Neural cell (in vitro differentiated cells): ENCODE data around the gene NKX1-2.

Experiments used
- EP300 ChIP-seq: fragments of 450-650 bp; conservative IDR thresholded peaks from 2 replicates; pipeline ENCODE4 v1.6.1; 2014; ENCODE audit warnings: antibody characterized with exemption, mild to moderate bottlenecking, moderate library complexity; ENCODE audit not compliant: poor library complexity, severe bottlenecking
- EZH2 ChIP-seq: fragments of 200-600, 300-800 bp; shearing (Covaris generic), sonication (generic); IDR thresholded peaks from 2 replicates; pipeline ENCODE4 v1.6.1; 2014; ENCODE audit warnings: antibody characterized with exemption, low read length, borderline replicate concordance, mild to moderate bottlenecking; ENCODE audit not compliant: insufficient read depth, poor library complexity, severe bottlenecking
- SMC3 ChIP-seq: fragments of 450-650 bp; conservative IDR thresholded peaks from 2 replicates; pipeline ENCODE4 v1.6.1; 2014; ENCODE audit warnings: antibody characterized with exemption, mild to moderate bottlenecking, moderate library complexity; ENCODE audit not compliant: poor library complexity
- TF ChIP-seq, protein P1 (sequence below): fragments of 450-650 bp; IDR thresholded peaks from 2 replicates; pipeline ENCODE4 v1.5.1; 2014; ENCODE audit warnings: antibody characterized with exemption, mild to moderate bottlenecking, moderate library complexity; ENCODE audit not compliant: poor library complexity, severe bottlenecking

DNA sequence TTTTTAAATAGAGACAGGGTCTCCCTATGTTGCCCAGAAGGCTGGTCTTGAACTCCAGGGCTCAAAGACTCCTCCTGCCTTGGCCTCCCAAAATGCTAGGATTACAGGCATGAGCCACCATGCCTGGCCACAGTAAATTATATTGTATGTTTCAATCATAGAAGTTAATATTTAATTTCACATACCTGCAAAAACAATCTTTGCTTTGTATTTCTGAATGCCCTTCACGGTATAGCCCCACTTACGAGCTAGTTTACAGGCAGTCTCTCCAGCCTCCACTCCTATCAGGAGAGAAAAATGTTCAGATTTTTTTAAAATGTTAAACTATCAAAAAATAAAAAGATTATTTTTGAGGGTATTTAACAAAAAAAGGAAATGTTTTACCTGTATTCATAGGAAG lies 41.5 kb downstream of the NKX1-2 start:
- TF ChIP-seq, protein P1, sequence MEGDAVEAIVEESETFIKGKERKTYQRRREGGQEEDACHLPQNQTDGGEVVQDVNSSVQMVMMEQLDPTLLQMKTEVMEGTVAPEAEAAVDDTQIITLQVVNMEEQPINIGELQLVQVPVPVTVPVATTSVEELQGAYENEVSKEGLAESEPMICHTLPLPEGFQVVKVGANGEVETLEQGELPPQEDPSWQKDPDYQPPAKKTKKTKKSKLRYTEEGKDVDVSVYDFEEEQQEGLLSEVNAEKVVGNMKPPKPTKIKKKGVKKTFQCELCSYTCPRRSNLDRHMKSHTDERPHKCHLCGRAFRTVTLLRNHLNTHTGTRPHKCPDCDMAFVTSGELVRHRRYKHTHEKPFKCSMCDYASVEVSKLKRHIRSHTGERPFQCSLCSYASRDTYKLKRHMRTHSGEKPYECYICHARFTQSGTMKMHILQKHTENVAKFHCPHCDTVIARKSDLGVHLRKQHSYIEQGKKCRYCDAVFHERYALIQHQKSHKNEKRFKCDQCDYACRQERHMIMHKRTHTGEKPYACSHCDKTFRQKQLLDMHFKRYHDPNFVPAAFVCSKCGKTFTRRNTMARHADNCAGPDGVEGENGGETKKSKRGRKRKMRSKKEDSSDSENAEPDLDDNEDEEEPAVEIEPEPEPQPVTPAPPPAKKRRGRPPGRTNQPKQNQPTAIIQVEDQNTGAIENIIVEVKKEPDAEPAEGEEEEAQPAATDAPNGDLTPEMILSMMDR, result no peak
- no peak for TF ChIP-seq EP300
- TF ChIP-seq EZH2, result no peak
- no peak for TF ChIP-seq SMC3
